ENCODE measurements around the gene IQCH.

Gene IQCH

DNA sequence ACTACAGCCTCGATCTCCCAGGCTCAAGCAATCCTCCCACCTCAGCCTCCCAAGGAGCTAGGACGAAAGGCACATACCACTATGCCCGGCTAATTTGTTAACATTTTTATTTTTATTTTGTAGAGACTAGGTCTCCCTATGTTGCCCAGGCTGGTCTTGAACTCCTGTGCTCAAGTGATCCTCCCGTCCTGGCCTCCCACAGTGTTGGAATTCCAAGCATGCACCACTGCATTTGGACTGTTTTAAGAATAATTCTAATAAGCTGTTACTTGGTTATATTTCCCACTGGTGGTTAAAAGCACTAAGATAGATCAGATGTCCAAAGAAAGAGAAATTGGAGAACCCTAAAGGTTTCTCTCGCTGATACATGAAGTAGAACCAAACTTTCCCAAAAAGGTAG lies 3.3 kb upstream of the IQCH start:
- TF ChIP-seq, protein P1, sequence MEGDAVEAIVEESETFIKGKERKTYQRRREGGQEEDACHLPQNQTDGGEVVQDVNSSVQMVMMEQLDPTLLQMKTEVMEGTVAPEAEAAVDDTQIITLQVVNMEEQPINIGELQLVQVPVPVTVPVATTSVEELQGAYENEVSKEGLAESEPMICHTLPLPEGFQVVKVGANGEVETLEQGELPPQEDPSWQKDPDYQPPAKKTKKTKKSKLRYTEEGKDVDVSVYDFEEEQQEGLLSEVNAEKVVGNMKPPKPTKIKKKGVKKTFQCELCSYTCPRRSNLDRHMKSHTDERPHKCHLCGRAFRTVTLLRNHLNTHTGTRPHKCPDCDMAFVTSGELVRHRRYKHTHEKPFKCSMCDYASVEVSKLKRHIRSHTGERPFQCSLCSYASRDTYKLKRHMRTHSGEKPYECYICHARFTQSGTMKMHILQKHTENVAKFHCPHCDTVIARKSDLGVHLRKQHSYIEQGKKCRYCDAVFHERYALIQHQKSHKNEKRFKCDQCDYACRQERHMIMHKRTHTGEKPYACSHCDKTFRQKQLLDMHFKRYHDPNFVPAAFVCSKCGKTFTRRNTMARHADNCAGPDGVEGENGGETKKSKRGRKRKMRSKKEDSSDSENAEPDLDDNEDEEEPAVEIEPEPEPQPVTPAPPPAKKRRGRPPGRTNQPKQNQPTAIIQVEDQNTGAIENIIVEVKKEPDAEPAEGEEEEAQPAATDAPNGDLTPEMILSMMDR (IDR thresholded peaks at IDR 0.05) = no peak

DNA sequence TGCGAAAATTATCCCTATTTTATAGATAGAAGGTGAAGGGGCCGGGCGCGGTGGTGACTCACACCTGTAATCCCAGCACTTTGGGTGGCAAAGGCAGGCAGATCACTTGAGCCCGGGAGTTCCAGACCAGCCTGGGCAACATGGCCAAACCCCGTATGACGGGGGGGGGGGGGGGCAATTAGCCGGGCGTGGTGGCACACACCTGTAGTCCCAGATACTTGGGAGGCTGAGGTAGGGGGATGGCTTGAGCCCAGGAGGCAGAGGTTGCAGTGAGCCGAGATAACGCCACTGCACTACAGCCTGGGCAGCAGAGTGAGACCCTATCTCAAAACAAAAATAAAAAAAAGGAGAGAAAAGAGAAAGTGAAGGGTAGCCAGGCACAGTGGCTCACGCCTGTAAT lies 1.5 kb upstream of the IQCH start:
- TF ChIP-seq, protein P1 (IDR thresholded peaks at IDR 0.05) = no peak

DNA sequence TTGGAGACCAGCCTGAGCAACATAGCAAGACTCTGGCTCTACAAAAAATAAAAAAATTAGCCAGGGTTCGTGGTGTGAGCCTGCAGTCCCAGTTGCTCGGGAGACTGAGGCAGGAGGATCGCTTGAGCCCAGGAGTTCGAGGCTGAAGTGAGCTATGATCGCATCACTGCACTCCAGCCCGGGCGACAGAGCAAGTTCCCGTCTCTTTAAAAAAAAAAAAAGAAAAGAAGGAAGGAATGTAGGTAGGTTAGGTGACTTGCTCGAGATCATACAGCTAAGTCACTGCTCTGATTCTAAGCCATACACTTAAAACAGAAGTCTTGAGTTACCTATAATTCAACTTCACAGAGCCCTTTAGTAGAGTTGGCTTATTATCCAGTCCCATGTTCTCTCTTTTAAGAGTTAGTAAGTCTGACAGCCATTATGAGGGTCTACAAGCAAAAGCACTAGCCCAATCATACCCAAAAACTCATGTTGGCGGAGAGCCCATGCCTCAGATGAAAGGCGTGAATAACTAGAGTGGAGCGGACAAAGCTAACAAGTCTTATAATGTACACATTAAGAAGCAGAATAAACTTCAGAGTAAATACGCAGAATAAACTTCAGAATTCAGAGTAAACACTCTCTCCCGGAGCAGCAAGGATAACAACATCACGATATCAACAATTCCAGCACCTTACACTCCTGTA lies 893 bp upstream of the IQCH start:
- TF ChIP-seq, protein P1 (IDR thresholded peaks at IDR 0.05) = no peak

DNA sequence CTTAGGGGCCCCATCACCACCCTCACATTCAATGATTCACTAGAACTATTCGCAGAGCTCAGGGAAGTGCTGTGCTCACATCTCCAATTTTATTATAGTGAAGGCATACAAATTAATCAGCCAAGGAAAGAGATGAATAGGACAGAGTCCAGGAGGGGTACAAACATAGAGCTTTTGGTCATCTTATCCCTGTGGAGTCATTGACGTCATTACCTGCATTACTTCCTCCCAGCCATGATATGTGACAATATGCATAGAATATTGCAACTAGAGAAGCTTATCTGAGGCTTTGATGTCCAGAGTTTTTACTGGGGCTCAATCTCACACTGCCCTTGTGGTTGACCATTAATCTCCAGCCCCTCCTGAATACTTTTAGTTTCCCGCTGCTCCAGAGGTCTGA lies 1.5 kb downstream of the IQCH start:
- TF ChIP-seq, protein P1 (IDR thresholded peaks at IDR 0.05) = no peak

DNA sequence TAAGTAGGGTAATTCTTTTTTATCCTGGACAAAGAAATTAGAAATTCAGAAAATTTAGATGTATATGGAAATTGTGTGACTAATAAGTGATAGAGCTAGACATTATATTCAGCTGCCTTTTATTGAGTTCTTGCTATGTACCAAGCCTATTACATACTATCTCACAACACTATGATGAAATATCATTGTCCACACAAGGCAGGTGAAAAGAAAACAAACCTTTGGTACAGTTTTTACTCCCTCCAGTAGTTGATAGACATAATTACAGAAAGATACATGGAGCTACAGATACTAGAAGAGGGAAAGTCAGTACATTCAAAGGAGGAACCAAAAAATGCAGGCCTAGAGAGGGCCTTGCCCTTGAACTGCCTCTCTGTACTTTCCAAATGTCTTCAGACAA lies 4.8 kb downstream of the IQCH start:
- TF ChIP-seq, protein P1 (IDR thresholded peaks at IDR 0.05) = no peak

DNA sequence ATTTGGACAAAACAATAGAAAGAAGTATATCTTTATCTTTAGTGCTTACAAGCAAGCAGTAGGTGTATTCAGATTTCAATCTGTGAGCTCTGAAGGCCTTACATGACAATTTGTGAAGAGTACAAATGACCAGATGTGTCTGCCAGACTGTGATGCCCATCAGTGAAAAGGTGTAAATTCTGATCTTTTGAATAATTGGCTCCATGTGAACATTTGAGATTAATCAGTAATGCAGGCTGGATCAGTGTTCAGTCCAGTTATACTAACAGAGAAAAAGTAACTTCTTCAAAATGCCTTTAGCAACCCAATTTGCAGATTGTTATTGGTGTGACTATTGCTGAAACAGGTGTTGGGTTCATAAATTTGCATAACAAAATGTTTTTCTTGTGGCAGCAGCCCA lies 5.2 kb downstream of the IQCH start:
- TF ChIP-seq, protein P1 (IDR thresholded peaks at IDR 0.05) = no peak

DNA sequence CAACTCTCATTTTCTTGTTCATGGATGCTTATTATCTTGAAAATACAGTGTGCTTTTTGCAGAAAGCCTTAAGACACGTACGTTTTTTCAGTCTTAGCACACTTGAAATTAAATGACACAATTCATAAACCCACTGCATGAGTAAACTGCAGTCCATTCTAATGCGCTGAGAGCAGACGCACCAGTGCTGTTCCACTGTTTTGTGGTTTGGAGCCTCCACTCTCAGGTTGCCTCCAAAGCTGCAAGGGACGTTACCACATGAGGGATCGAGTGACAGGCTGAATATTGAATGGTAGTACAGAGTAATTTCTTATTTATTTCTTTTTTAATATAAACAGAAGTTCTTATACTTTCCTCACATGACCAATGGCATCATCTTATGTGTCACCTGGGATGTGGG lies 12.3 kb downstream of the IQCH start:
- TF ChIP-seq, protein P1 (IDR thresholded peaks at IDR 0.05) = no peak

DNA sequence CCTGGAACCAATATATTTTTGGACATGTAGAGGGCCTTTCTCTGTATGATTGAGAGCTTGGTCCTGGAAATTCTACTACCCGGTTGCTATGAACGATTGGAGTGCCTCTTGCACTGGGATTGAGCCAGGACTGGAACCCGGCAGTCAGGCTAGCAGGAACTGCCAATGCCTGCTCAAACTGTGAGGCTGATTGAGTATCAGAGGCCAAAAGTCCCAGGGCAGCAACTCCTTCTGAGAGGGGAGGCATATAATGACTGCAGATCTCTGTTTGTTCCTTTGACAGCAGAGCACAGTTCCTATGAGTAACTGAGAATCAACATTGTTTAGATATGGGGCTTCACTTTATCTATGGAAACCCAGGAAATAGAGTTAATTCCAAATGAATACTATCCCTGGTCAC lies 12.9 kb downstream of the IQCH start:
- TF ChIP-seq, protein P1 (IDR thresholded peaks at IDR 0.05) = no peak
